Fibroblast of skin of back (primary cell): ENCODE data around the gene PANX1.
A peak's percentile ranks its signal among the peaks of the same experiment; 100 is the strongest.

Source experiments
- DNase-seq: peaks from one replicate; pipeline ENCODE4 v3.0.0-alpha.2; 2013

Gene PANX1

DNA sequence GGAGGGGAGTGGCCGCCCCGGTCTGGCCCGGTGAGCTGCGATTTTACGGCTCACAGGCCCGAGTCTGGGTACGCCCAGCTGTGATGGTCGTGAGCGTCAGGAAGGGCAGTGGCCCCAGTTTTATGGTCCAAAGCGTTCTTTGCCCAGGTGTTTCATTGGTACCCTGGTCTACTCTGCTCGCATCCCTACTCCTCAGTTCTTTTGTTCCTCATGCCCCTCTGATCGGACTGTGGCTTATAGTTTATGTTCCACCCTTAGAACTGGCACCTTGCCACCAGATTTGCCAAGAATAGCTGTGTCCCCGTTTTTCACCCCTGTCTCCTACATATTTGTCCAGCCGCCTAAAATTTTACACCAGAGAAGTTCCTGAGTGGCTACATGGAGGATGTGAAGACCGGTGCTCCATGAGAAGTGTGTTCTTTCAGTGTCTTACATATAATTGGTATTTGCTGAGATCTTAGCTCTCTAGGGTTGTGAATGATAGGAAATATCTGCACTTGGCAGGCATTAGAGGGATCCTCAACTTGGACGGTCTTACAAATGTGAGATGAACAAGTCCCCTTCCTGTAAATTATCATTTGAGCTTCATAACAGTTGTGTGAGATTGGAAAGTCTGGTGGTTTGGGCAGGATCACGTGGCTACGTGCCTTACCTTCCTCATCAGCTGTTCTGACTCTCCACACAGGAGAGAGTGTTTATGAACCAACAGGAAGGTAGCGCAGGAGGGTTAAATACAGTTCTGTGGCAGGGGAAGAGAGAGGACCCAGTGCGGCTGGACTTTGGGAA is 1.1 kb downstream of the PANX1 start:
- DNase-seq: peak; percentile 34

DNA sequence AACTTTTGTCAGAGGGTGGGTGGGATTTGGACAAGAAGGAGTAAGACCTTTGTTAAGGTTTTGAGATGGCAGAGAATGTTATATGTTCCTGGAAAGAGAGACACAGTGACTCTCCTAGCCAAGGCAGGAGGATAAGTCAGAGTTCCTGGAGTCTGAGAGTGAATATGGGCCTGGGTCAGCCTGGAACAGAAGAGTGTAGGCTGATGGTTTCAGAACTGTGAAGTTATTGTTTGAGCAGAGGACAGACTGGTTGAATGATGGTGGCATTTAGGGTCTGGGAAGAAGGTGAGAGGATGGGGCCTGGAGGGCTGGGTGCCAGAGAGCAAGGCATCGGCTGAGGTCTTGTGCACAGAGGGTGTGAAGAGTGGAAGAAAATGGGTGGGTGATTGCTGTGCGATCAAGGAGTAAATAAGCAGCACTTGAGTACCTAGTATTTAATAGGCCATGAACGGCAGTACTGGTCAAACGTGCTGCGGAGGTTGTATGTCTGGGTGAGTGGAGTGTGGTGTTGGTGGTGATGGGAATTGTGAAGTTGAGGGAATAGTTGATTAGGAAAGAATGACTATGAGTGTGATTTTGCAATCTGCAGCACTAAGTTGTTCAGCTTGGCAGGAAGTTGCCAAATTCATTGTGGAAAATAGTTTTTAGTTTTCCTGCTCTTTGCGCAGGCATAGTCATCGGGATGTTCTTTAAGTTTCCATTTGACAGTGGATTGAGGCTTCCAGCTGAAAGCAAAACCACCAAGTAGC is 1.8 kb downstream of the PANX1 start:
- DNase-seq: peak; percentile 62

DNA sequence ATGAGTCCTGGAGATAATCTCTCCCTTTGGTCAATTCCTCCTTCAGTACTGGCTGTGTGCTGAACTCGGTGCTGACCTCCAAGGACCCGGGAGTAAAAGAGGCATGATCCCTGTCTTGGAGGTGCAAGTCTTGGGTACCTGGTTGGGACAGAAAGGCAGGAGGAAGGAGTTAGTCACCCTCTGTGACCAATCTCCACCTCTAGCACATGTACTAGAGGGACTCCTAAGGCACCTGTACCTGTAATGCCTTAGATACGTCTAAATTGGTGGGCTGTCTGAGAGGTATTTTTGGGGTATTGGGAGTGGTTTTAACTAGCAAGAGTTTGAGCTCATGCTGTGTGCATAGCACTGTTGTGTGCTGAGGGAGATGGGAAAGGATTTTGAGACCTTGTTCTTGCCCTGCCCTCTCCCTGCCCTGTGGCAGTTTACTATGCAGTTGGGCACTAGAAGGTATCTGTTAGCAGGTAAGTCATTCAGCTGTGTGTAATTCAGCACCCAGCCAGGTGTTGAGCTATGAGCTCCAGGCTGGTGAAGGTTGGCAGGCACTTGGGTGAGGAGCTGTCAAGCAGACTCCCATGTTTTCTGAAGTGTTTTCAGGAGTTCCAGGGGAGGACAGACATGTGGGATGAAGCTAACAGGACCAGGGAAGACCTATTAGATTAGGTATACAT is 2.5 kb downstream of the PANX1 start:
- no peak for DNase-seq

DNA sequence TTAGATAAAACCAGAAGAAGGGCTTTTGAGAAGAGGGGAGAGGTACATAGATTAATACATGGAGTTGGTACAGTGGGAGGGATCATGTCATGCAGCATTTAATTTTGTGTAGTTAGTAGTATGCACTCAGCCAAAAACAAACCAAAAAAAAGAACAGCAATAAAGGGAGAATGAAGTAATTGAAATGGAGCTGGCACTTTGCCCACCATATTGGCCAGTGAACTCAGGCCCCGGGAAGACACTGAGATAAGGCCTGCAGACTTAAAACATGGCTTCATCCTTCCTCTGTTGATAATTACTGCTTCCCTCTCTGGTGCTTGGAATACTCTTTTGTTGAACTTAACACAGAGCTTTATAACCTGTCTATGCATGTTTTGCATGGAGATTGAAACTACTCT is 3.1 kb downstream of the PANX1 start:
- DNase-seq: peak; percentile 21

DNA sequence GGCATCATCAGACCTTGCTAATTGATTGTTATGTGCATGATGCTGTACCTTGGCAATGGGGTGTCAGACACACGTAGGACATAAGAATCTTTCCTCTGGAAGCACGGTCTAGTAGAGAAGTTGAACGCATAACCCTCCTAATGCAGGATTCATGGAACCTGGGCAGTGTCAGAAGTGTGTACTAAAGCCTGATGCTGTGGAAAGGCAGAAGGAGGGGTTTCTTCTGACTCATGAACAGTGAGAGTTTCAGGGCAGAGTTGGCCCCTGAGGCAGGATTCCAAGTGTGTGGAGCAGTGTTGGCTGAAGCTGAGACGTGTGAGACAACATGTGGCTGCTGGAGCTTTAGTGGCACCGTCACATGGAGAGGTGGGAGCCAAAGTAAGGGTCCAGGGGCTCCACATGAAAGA is 3.5 kb downstream of the PANX1 start:
- DNase-seq: peak; percentile 89

DNA sequence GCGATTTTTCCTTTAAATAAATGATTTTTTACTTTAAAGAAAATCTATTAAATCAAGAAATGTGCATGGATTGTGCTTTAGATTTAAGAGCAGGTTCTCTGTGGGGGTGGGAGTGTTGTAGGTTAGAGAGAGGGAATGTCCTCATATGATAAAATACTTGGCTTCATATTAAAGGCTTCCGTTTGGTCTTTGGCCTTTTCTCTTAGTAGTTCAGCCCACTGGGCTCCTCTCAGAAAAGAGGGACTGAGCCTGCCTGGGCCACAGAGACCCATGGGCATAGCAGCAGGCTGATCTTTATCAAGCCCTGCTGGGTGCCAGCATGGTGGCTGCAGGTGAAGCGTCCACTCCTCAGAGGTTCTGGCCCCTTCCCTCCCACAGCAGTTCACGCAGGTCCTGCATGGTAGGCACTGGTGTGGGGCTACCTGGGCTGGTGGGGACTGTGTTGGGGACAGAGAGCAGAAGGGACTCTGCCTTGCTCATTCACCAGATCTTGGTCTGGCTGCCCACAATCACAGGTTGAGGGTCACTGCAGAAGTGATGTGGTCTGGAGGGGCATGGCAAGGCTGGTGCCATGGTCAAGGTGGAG is 4.3 kb downstream of the PANX1 start:
- no peak for DNase-seq

DNA sequence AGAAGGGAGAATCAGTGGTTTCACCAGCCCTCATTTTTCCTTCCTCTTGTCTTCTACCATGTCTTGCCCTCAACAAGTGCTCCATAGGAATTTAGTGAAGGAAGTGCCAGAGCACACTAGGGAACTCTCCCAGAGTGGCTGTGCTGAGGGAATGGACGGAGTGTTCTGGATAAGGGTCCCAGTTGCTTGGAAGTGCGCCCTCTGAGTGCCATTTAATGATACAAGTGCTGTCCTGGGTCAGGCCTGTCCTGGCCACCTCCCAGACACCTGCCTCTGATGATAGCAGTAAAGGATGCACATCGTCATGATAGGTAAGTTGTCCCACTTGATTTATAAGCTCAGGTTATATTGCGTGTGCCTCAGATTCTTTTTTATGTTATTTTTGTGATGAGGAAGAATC is 5.1 kb downstream of the PANX1 start:
- no peak for DNase-seq

DNA sequence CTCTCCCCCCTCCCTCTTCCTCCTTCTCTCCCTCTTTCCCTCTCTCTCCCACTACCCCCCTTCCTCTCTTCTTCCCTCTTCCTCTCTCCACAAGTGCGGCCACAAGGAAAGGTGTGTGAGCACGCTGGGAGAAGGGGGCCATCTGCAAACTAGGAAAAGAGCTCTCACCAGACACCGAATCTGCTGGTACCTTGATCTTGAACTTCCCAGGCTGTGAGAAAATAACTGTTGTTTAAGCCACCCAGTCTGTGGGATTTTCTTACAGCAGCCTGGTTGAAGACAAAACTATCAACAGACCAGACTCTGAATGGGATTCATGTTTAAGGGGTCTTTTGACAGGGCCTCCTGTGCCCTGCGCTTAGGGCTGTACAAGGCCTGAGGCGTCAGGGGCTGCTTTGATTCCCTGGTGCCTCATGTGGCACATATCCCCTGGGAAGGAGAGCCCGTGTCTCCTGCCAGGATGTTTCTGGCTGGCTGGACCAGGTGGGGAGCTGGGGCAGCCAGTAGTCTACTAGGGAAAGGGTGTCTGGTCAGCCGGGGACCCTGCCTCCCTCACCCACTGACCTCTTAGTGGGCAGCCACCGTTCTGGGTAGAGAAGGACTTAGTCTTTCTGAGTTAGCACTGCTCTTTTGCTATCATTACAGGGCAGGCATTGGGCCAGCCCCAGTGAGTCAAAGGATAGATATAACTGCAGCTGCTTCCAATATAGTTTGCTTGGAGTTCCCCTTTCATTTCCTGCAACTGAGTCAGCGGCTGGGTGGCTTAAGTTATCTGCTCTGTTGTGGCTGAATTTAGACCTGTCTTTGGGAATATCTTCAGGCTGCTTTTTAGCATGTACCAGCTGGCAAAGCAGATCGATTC is 6.2 kb downstream of the PANX1 start:
- DNase-seq: peak; percentile 95

DNA sequence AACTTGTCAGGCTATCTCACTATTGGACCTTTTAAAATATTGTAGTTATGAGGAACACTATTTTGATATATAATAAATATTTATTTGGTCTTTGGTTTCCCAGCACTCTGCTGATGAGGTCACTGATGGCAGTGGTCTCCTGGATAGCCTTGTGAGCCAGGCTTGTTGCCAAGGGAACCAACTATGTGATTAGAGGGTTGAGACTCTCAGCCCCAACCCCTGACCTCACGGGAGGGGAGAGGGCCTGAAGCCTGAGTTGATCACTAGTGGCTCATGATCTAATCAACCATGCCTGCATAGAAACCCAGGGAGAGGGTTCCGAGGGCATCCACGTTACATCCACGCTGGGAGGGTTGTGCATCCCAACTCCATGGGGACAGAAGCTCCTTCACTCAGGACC is 10.8 kb downstream of the PANX1 start:
- DNase-seq: peak; percentile 19

DNA sequence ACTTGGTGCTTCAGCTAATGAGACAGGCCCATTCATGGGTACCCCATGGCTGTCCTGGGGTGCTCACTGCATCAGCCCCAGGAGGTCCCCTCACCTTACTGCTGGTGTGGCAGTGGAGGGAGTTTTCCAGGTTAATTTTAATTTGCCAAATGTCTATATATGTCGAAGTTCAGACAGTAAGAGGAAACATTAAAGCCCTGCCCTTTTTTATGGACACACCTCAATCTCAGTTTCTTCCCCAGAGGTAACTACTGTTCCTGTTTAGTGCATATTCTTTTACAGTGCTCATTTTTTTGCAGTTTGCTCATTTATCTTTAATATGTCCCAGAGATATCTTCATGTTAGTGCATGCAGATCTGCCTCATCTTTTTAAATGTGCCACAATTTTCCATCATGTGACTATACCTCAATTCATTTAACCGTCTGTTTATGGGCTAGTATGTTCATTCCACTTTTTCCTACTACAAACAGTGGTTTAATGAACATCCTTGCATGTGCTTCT is 11.6 kb downstream of the PANX1 start:
- no peak for DNase-seq

DNA sequence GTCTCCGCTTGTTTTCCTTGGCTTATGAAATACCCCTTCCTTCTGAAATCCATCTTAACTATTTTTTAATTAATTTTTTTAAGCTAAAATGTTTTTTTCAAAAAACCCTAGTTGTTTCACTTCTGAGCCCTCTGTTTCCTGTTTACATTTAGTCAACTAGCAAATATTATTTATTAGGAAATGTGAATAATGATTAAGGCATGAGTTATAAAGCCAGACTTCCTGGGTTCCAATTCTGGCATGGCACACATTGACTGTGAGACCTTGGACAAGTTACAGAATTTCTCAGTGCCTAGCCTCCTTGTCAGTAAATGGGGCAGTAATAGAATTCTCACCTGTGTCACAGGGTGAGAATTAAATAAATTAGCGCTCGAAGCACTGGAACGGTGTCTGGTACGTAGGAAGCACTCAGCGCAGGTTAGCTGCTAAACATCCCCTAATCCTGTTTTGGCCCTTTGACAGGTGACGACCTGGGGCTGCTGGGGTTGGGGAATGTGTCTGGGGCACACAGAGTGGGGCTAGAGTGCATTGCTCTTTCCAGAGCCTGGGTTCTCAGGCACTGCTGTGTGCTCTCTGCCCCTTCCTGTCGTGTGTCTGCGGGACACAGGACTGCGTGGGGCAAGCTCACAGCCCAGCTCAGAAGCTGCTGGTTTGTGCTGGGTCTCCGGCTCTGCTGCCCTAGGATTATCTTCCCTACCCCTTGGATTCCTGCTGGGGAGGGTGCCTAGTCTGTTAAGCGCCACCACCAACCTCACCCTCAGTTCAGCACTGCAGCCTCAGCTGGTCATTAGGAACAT is 13.1 kb downstream of the PANX1 start:
- no peak for DNase-seq

DNA sequence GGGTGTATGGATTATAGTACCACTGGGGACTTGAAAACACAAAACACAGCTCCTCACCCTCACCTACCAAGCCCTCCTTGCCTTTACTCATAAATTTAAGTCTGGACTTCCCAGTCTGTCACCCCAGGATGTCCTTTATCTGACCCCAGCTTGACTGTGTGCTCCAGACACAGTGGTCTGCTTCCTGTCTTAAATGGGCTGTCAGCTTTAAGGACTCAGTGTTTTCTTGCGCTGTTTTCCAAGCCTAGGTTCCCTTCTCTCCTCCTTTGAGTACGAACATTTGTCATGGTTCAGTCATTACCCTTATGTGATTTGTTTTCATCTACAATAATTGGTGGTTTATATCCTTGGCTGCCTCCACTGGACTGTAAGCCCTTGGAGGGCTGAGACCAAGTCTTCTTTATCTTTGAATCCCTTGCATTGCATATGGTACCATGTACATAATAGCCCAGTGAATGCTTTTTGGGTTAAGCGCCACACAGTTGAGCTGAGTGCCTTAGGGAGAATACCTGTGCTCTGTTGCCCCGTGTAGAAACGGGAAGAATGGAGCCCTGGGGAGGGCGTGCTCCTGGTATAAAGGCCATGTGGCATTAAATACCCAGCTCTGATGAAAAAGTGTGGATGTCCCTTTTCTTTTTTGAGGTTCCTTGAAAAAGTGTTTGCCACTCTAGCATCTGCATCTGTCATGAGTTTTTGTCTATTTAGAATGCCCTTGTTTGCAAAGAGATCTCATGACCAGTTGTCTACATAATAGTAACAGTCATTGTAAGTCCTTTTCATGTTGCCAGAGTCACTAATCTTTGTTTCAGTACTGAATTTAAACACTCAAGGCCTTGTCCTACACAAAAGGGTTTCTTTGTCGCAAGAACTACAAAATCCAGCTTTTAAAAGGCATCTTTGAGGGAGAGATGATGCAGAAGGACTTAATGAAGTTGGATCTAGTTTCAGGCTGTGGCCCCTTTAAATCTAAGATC is 14.0 kb downstream of the PANX1 start:
- no peak for DNase-seq

DNA sequence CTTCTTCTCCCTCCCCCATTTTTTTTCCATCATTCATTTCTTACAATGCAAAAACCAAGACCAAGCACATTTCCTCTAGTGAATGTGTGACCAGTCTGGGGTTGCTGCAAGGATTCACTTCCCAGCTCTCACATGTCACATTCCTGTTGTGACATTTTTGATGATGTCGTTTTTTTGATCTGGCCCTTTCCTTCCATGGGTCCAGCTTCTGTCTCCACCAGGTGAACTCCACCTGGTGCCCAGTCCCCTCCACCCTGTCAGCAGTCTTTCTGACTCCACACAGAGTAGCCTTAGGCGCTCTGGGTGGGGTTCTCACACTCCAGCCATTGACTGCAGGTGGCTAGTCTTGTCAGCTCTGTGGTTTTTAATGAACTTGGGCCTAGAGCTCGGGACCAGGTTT is 15.6 kb downstream of the PANX1 start:
- no peak for DNase-seq

DNA sequence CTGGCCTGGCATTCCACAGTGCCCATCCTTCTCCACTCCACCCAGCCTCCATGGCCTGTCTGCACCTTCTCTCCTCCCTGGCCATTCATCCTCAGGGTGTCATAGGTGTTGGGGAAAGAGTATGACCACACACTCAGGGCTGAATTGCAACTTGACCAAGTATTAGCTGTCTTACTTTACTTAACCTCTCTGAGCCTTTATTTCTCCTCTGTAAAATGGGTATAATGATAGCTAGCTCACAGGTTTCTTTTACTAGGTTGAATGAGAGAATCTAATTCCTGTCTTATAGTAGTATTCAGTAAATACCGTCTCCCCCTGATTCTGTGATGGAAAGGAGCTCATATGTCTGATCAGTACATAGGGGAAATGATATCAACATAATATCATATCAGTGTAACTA is 16.0 kb downstream of the PANX1 start:
- DNase-seq: no peak

DNA sequence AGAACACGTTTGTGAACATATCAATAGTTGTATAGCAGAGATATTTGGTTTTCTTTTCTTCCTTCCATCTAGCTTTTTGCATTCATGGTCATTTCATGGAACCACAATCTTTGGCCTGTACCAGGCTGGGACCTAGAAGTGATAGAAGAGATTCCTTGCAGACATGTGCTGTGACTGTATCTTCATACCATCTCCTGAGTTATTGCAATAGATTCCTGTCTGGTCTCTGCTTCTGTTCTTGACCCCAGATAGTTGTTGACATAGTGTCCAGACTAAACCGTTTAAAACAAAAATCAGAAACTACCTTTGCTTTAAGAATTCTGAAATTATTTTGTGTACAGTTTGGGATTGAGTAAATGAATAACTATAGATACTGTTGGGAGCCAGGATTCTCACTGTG is 16.8 kb downstream of the PANX1 start:
- DNase-seq: no peak

DNA sequence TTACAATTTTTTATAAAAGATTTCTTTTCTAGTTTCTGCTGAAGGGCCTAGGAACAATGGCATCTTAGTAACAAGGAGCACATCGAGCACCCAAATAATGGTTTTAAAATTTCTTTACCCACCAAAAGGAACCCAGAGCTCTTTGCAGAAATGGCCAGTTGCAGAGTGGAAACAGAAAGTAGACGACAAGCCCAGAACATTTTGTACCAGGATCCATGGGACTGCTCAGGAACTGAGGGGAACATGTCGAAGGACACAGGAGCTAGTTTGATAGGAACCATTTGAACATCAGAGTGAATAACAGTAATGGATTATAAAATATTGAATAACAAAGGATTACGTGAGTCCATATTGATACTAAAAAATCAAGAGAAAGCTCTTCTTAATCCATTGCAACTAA is 17.3 kb downstream of the PANX1 start:
- DNase-seq: no peak

DNA sequence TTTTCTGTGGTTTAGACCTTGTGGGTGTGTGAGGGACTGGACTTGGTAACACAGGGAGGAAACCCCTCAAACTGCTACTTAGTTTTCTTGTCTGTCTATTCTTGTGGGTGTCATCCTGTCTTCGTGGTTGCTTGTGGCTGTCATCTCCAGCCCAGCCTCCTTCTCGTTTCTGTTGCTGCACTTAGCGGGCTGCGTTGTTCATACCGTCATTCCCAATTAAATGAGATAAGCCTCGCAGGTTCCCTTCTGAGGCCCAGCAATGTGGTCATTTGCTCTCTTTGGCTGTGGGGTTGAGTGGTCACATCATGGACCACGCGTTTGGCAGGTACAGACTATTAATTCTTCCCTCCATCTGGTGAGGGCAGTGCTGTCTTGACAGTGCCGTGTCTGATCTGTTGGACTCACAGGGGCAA is 18.8 kb downstream of the PANX1 start:
- no peak for DNase-seq

DNA sequence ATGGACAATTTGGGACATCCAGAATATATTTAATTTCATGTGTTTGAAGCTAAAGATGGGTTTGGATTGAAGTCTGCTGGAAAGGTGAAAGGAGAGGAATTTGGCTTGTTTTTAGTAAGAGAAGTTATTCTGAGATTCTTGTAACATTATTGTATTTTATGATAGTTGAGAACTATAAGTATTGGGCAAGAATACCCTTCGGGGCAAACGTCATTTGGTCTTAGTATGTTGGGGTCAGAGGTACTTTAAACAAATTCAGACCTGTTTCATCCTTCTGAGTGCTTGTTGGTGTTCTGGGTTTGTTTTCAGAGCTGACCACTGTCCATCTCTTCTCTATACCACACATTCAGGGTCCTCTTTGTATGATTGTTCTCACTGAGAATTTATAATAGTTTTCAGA is 19.5 kb downstream of the PANX1 start:
- DNase-seq: no peak

DNA sequence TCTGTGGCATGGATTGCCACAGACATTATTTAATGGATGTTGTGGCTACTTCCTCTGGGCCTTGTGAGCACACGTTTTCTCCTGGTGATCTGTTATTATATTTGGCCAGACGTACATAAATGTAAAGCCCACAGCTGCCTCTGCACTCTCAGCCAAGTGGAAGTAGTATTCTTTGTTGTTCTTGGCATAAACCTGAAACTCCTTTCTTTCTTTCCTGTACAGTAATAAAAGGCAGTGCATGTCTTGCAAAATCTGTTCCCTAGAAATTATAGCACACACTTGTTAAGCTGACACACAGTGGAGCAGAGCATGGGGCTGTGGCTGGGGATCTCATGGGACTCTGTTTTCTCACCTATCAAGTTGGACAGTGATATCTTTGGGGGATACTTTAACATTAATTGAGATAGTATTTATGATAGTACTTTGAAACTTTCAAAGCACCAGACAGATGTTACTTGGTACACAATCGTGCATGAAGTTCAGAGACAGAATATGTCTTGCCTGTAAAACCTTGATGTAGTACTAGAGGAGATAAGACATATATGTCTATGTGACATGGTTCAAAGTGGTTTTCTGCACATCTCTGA is 20.9 kb downstream of the PANX1 start:
- DNase-seq: peak; percentile 77

DNA sequence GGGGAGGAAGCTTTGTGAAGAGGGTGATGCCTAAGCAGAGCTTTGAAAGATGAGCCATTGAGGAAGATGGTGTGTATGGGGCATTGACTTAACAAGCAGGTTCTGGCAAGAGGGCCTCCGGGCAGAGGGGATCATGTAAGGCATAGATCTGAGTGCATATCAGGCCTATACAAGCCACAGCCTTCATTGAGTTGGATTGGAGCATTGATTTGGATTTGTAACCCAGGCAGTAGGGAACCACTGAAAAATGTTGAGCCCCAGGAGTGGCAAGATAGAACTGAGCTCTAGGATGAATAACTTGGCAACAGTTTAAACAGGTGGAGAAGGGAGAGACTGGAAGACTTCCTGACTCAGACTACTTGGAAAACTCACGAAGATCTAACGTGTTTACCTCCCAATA is 21.4 kb downstream of the PANX1 start:
- no peak for DNase-seq
